CD4-positive, alpha-beta T cell treated with Interleukin-6 at 100 ng/mL for 8 hours (primary cell): ENCODE measurements around the gene OPA3.
"Not testable (repeated sequence)": the region's sequence is repeated elsewhere in the genome, so short reads cannot be mapped to it uniquely, and the experiment has no call there.

Source experiments
- DNase-seq: peaks from one replicate; pipeline ENCODE4 v3.0.0-alpha.2; 2020; ENCODE audit warnings: mixed read lengths, low spot score

OPA3 gene

GRCh38 chr19:45584332-45585157 is at the start of gene OPA3:
TSS of gene OPA3 (minus strand) at chr19:45584802. CDS start at chr19:45584764, 38 bp downstream.
- DNase-seq = peak; percentile 99

- no peak for DNase-seq
These were observed 48.0 kb upstream of the OPA3 start for GRCh38 chr19:45632468-45633196.

- DNase-seq = no peak
These were observed 45.9 kb upstream of the OPA3 start for GRCh38 chr19:45630463-45630862.

GRCh38 chr19:45629704-45630103 is 45.1 kb upstream of the OPA3 start:
- no peak for DNase-seq

GRCh38 chr19:45628219-45628618 is 43.6 kb upstream of the OPA3 start:
- not testable (repeated sequence) for DNase-seq

GRCh38 chr19:45623984-45624383 is 39.4 kb upstream of the OPA3 start:
- DNase-seq = no peak

GRCh38 chr19:45621976-45622503 is 37.4 kb upstream of the OPA3 start:
- no peak for DNase-seq

- no peak for DNase-seq
These were observed 36.8 kb upstream of the OPA3 start for GRCh38 chr19:45621389-45621788.

GRCh38 chr19:45616704-45617017 is 32.1 kb upstream of the OPA3 start:
- DNase-seq = no peak

GRCh38 chr19:45615795-45616703 is 31.4 kb upstream of the OPA3 start:
- peak; percentile 48 for DNase-seq

- not testable (repeated sequence) for DNase-seq
These were observed 30.5 kb upstream of the OPA3 start for GRCh38 chr19:45615056-45615455.

GRCh38 chr19:45613926-45614725 is 29.5 kb upstream of the OPA3 start:
- peak; percentile 19 for DNase-seq

GRCh38 chr19:45608948-45609347 is 24.3 kb upstream of the OPA3 start:
- DNase-seq = no peak

- peak; percentile 37 for DNase-seq
These were observed 22.7 kb upstream of the OPA3 start for GRCh38 chr19:45607071-45608029.

- DNase-seq = no peak
These were observed 17.1 kb upstream of the OPA3 start, which contains the start of gene GPR4 for GRCh38 chr19:45601524-45602374. TSS of gene GPR4 (minus strand) at chr19:45602212. CDS start at chr19:45591866, 10,346 bp downstream.

- no peak for DNase-seq
These were observed 16.5 kb upstream of the OPA3 start for GRCh38 chr19:45601115-45601514.

GRCh38 chr19:45600340-45600885 is 15.8 kb upstream of the OPA3 start:
- DNase-seq = no peak

GRCh38 chr19:45599286-45599685 is 14.7 kb upstream of the OPA3 start:
- DNase-seq = no peak
